ENCODE results near the gene PRKG1.

PRKG1 gene

GRCh38 chr10:51171946-51172345 lies 97.7 kb downstream of the PRKG1 start:
- no peaks in the 10 kb centered on the region for H3K27me3 ChIP-seq (ENCODE audit: insufficient read depth, low read length)
- H3K4me3 ChIP-seq (ENCODE audit: low read length): no peak overlapping the region
- H3K36me3 ChIP-seq (ENCODE audit: insufficient read depth, low read length): no peaks in the 10 kb centered on the region
- peaks cover 5% of the 10 kb centered on the region for H3K4me1 ChIP-seq (ENCODE audit: insufficient read depth, low read length)
- no peaks in the 10 kb centered on the region for H3K9me3 ChIP-seq (ENCODE audit: low read length)
- H2AFZ ChIP-seq (ENCODE audit: low read depth, low read length): no peak overlapping the region

GRCh38 chr10:51176976-51177695 lies 102.8 kb downstream of the PRKG1 start:
- H3K4me1 ChIP-seq (ENCODE audit: insufficient read depth, low read length): no peaks in the 10 kb centered on the region
- H3K27me3 ChIP-seq (ENCODE audit: insufficient read depth, low read length): no peaks in the 10 kb centered on the region
- no peaks in the 10 kb centered on the region for H3K36me3 ChIP-seq (ENCODE audit: insufficient read depth, low read length)
- no peak overlapping the region for H2AFZ ChIP-seq (ENCODE audit: low read depth, low read length)
- H3K4me3 ChIP-seq (ENCODE audit: low read length): no peak overlapping the region
- no peaks in the 10 kb centered on the region for H3K9me3 ChIP-seq (ENCODE audit: low read length)

- Histone ChIP-seq H3K4me3 (ENCODE audit: low read length) (no peak overlapping the region), H2AFZ (ENCODE audit: low read depth, low read length) (no peak overlapping the region), H3K27me3 (ENCODE audit: insufficient read depth, low read length) (no peaks in the 10 kb centered on the region), H3K4me1 (ENCODE audit: insufficient read depth, low read length) (no peaks in the 10 kb centered on the region), H3K9me3 (ENCODE audit: low read length) (no peaks in the 10 kb centered on the region), H3K36me3 (ENCODE audit: insufficient read depth, low read length) (no peaks in the 10 kb centered on the region)
Measured at GRCh38 chr10:51178634-51179033, 104.3 kb downstream of the PRKG1 start.

- no peak overlapping the region for H2AFZ ChIP-seq (ENCODE audit: low read depth, low read length)
- no peaks in the 10 kb centered on the region for H3K9me3 ChIP-seq (ENCODE audit: low read length)
- H3K36me3 ChIP-seq (ENCODE audit: insufficient read depth, low read length): no peaks in the 10 kb centered on the region
- no peaks in the 10 kb centered on the region for H3K27me3 ChIP-seq (ENCODE audit: insufficient read depth, low read length)
- H3K4me3 ChIP-seq (ENCODE audit: low read length): no peak overlapping the region
- no peaks in the 10 kb centered on the region for H3K4me1 ChIP-seq (ENCODE audit: insufficient read depth, low read length)
Measured at GRCh38 chr10:51180141-51180540, 105.9 kb downstream of the PRKG1 start.

- Histone ChIP-seq H2AFZ (ENCODE audit: low read depth, low read length) (no peak overlapping the region), H3K27me3 (ENCODE audit: insufficient read depth, low read length) (no peaks in the 10 kb centered on the region), H3K4me3 (ENCODE audit: low read length) (no peak overlapping the region), H3K36me3 (ENCODE audit: insufficient read depth, low read length) (no peaks in the 10 kb centered on the region), H3K9me3 (ENCODE audit: low read length) (no peaks in the 10 kb centered on the region), H3K4me1 (ENCODE audit: insufficient read depth, low read length) (no peaks in the 10 kb centered on the region)
Measured at GRCh38 chr10:51183783-51184182, 109.5 kb downstream of the PRKG1 start.

GRCh38 chr10:51186361-51186760 lies 112.1 kb downstream of the PRKG1 start:
- H3K36me3 ChIP-seq (ENCODE audit: insufficient read depth, low read length): no peaks in the 10 kb centered on the region
- no peaks in the 10 kb centered on the region for H3K27me3 ChIP-seq (ENCODE audit: insufficient read depth, low read length)
- H3K9me3 ChIP-seq (ENCODE audit: low read length): no peaks in the 10 kb centered on the region
- H2AFZ ChIP-seq (ENCODE audit: low read depth, low read length): no peak overlapping the region
- no peak overlapping the region for H3K4me3 ChIP-seq (ENCODE audit: low read length)
- no peaks in the 10 kb centered on the region for H3K4me1 ChIP-seq (ENCODE audit: insufficient read depth, low read length)

- H2AFZ ChIP-seq (ENCODE audit: low read depth, low read length): no peak overlapping the region
- no peaks in the 10 kb centered on the region for H3K36me3 ChIP-seq (ENCODE audit: insufficient read depth, low read length)
- no peaks in the 10 kb centered on the region for H3K4me1 ChIP-seq (ENCODE audit: insufficient read depth, low read length)
- H3K4me3 ChIP-seq (ENCODE audit: low read length): no peak overlapping the region
- no peaks in the 10 kb centered on the region for H3K9me3 ChIP-seq (ENCODE audit: low read length)
- no peaks in the 10 kb centered on the region for H3K27me3 ChIP-seq (ENCODE audit: insufficient read depth, low read length)
Measured at GRCh38 chr10:51188008-51188407, 113.7 kb downstream of the PRKG1 start.

GRCh38 chr10:51188866-51189265 lies 114.6 kb downstream of the PRKG1 start:
- no peak overlapping the region for H2AFZ ChIP-seq (ENCODE audit: low read depth, low read length)
- H3K9me3 ChIP-seq (ENCODE audit: low read length): no peaks in the 10 kb centered on the region
- H3K27me3 ChIP-seq (ENCODE audit: insufficient read depth, low read length): no peaks in the 10 kb centered on the region
- no peak overlapping the region for H3K4me3 ChIP-seq (ENCODE audit: low read length)
- H3K4me1 ChIP-seq (ENCODE audit: insufficient read depth, low read length): no peaks in the 10 kb centered on the region
- no peaks in the 10 kb centered on the region for H3K36me3 ChIP-seq (ENCODE audit: insufficient read depth, low read length)

- Histone ChIP-seq H3K9me3 (ENCODE audit: low read length) (no peaks in the 10 kb centered on the region), H3K27me3 (ENCODE audit: insufficient read depth, low read length) (no peaks in the 10 kb centered on the region), H3K36me3 (ENCODE audit: insufficient read depth, low read length) (no peaks in the 10 kb centered on the region), H3K4me3 (ENCODE audit: low read length) (no peak overlapping the region), H3K4me1 (ENCODE audit: insufficient read depth, low read length) (no peaks in the 10 kb centered on the region), H2AFZ (ENCODE audit: low read depth, low read length) (no peak overlapping the region)
Measured at GRCh38 chr10:51196508-51197175, 122.4 kb downstream of the PRKG1 start.

GRCh38 chr10:51198170-51198569 lies 123.9 kb downstream of the PRKG1 start:
- Histone ChIP-seq H3K27me3 (ENCODE audit: insufficient read depth, low read length) (no peaks in the 10 kb centered on the region), H3K36me3 (ENCODE audit: insufficient read depth, low read length) (no peaks in the 10 kb centered on the region), H3K4me1 (ENCODE audit: insufficient read depth, low read length) (no peaks in the 10 kb centered on the region), H3K9me3 (ENCODE audit: low read length) (no peaks in the 10 kb centered on the region), H3K4me3 (ENCODE audit: low read length) (no peak overlapping the region), H2AFZ (ENCODE audit: low read depth, low read length) (no peak overlapping the region)

- Histone ChIP-seq H3K4me3 (ENCODE audit: low read length) (no peak overlapping the region), H3K4me1 (ENCODE audit: insufficient read depth, low read length) (no peaks in the 10 kb centered on the region), H2AFZ (ENCODE audit: low read depth, low read length) (no peak overlapping the region), H3K9me3 (ENCODE audit: low read length) (no peaks in the 10 kb centered on the region), H3K36me3 (ENCODE audit: insufficient read depth, low read length) (no peaks in the 10 kb centered on the region), H3K27me3 (ENCODE audit: insufficient read depth, low read length) (no peaks in the 10 kb centered on the region)
Measured at GRCh38 chr10:51201947-51202346, 127.7 kb downstream of the PRKG1 start.

- Histone ChIP-seq H2AFZ (ENCODE audit: low read depth, low read length) (no peak overlapping the region), H3K27me3 (ENCODE audit: insufficient read depth, low read length) (no peaks in the 10 kb centered on the region), H3K4me1 (ENCODE audit: insufficient read depth, low read length) (no peaks in the 10 kb centered on the region), H3K4me3 (ENCODE audit: low read length) (no peak overlapping the region), H3K36me3 (ENCODE audit: insufficient read depth, low read length) (no peaks in the 10 kb centered on the region), H3K9me3 (ENCODE audit: low read length) (no peaks in the 10 kb centered on the region)
Measured at GRCh38 chr10:51203359-51203758, 129.1 kb downstream of the PRKG1 start.

GRCh38 chr10:51204066-51204465 lies 129.8 kb downstream of the PRKG1 start:
- Histone ChIP-seq H3K27me3 (ENCODE audit: insufficient read depth, low read length) (no peaks in the 10 kb centered on the region), H3K4me1 (ENCODE audit: insufficient read depth, low read length) (no peaks in the 10 kb centered on the region), H3K36me3 (ENCODE audit: insufficient read depth, low read length) (no peaks in the 10 kb centered on the region), H3K4me3 (ENCODE audit: low read length) (no peak overlapping the region), H3K9me3 (ENCODE audit: low read length) (no peaks in the 10 kb centered on the region), H2AFZ (ENCODE audit: low read depth, low read length) (no peak overlapping the region)

GRCh38 chr10:51204701-51205100 lies 130.4 kb downstream of the PRKG1 start:
- H3K36me3 ChIP-seq (ENCODE audit: insufficient read depth, low read length): no peaks in the 10 kb centered on the region
- no peak overlapping the region for H2AFZ ChIP-seq (ENCODE audit: low read depth, low read length)
- no peaks in the 10 kb centered on the region for H3K27me3 ChIP-seq (ENCODE audit: insufficient read depth, low read length)
- no peaks in the 10 kb centered on the region for H3K4me1 ChIP-seq (ENCODE audit: insufficient read depth, low read length)
- no peaks in the 10 kb centered on the region for H3K9me3 ChIP-seq (ENCODE audit: low read length)
- H3K4me3 ChIP-seq (ENCODE audit: low read length): no peak overlapping the region
